GM15510 (cell line): Measurements from ENCODE around the gene PLP2.

Experiments
- POLR2A ChIP-seq: IDR thresholded peaks from 3 replicates; pipeline ENCODE4 v1.6.1; 2011; ENCODE audit warnings: borderline replicate concordance; ENCODE audit not compliant: insufficient read length; ENCODE audit errors: extremely low read depth

Gene PLP2

GRCh38 chrX:49212861-49213260 lies 41.2 kb downstream of the PLP2 start:
- no peak for TF ChIP-seq POLR2A

DNA sequence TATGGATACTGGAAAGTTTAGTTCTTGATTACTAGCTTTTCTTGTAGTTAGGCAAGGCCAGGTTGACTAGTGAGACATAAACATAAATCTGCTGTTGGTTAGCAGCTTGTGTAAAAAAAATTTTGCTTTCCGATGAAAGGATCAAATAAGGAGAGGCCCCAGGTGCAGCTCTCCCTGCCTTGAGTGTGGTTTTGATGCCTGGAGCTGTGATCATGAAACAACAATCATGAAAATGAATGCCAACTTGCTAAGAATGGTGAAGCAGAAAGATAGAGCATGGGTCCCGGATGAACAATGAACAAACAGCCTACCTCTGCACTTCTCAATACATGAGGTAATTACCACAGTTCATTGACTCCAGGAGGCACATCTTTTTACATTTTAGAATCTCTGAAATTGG lies 42.7 kb downstream of the PLP2 start:
- TF ChIP-seq POLR2A: no peak

GRCh38 chrX:49214996-49215526 lies 43.4 kb downstream of the PLP2 start:
- TF ChIP-seq POLR2A: no peak

- no peak for TF ChIP-seq POLR2A
Observed at GRCh38 chrX:49220100-49220499, 48.4 kb downstream of the PLP2 start.

DNA sequence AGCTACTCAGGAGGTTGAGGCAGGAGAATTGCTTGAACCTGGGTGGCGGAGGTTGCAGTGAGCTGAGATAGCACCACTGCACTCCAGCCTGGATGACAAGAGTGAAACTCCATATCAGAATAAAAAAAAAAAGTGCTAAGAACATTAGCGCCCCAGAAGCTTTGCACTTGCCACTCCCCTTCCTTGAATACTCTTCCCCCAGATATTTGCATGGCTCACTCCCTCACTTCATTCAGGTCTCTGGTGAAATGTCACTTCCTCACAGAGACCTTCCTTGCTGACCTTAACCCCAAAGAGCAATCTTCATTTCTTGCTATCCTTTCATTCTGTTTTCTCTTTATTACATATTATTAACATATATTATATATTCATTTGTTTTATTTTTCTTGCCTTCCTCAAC lies 50.2 kb downstream of the PLP2 start:
- no peak for TF ChIP-seq POLR2A
